SJCRH30 (cell line): ENCODE measurements around the gene MPND. TPM values are rescaled to one million over a fixed set of nuclear protein-coding genes. Genes with fewer than 3 reads are reported as not detected.

Source experiments
- DNase-seq, 2 experiments: peaks; one replicate each; pipeline ENCODE4 v3.0.0-alpha.2; 2015 to 2020
- H3K27ac ChIP-seq: fragments of 250-450 bp; sonication (Bioruptor Pico); 2 replicates; pipeline ENCODE4 v1.5.1; 2020; ENCODE audit warnings: mild to moderate bottlenecking, moderate library complexity
- H3K27me3 ChIP-seq: fragments of 250-450 bp; sonication (Bioruptor Pico); 2 replicates; pipeline ENCODE4 v1.5.1; 2020; ENCODE audit warnings: mild to moderate bottlenecking, moderate library complexity
- H3K36me3 ChIP-seq: fragments of 250-450 bp; sonication (Bioruptor Pico); 2 replicates; pipeline ENCODE4 v1.5.1; 2020; ENCODE audit warnings: mild to moderate bottlenecking, moderate library complexity
- H3K4me1 ChIP-seq: fragments of 250-450 bp; sonication (Bioruptor Pico); 2 replicates; pipeline ENCODE4 v1.5.1; 2020; ENCODE audit warnings: mild to moderate bottlenecking, moderate library complexity
- H3K4me3 ChIP-seq: fragments of 250-450 bp; sonication (Bioruptor Pico); 2 replicates; pipeline ENCODE4 v1.5.1; 2020; ENCODE audit warnings: mild to moderate bottlenecking, moderate library complexity
- H3K9me3 ChIP-seq: fragments of 250-450 bp; sonication (Bioruptor Pico); replicated peaks from 2 replicates; pipeline ENCODE4 v1.5.1; 2020; ENCODE audit warnings: mild to moderate bottlenecking, moderate library complexity
- total RNA-seq: library from RNA; depleted of rRNA; stranded (reverse); fragments of >200 nt; shearing (Covaris generic); gene quantifications from 2 replicates; pipeline ENCODE4 v1.2.3, GENCODE V29; 2014

The MPND gene
- total RNA-seq, 1 experiment from 2014 or later: 3.8 TPM

DNA sequence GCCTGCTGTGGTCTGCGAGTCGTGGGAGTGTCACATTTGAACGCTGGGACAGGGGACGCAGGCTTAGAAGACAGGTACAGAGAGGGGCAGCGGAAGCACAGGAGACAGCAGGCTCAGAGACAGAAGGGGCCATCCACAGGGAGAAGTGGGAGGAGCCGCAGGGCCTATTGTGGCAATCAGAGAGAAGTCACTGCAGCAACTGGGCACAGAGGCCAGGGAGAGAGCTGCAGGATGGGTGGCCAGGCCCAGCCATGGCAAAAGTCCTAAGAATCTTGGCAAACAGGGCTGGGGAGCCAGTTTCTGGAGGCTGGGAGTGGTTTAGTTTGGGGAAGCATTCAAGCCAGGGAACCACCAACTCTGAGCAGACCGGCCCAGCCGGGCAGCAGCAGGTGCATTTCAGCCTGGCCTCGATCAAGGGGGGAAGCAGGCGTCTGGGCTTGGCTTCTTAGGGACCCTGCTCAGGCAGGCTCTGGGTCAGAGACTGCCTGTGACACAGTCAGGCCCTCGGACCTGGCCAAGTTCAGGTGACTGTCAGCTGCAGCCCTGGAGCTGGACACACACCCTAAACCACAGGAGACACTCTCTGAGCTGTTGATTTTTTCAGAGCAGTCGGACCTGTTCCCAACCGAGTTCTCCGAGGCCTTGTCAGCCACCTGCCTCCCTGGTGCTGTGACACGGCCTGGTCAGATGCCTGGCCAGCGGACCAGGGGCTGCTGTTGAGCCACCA, 45.1 kb downstream of the MPND start:
- peaks cover 35% of the 10 kb centered on the region for H3K4me1 ChIP-seq
- H3K9me3 ChIP-seq: no peaks in the 10 kb centered on the region
- no peak overlapping the region for H3K4me3 ChIP-seq
- H3K27me3 ChIP-seq: no peaks in the 10 kb centered on the region
- H3K36me3 ChIP-seq: peaks cover 5% of the 10 kb centered on the region; the same call in 1 of the 2 replicates
- DNase-seq: no peak
- H3K27ac ChIP-seq: no peak overlapping the region

DNA sequence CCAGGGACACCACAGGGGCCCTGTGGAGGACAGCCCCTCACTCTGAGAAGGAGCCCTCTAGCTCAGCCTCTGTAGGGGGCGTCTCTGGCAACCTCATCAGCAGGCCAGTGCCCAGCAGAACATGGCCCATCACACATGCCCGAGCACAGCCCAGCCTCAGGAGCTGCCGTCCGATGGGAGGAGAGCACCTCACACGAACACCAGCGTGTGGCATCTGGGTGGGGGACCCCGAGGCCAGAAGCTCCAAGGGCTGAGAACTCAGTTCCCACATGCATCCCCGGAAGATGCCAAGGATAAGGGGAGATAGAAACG, 45.7 kb downstream of the MPND start:
- Histone ChIP-seq H3K27ac (no peak overlapping the region), H3K4me3 (no peak overlapping the region), H3K27me3 (no peaks in the 10 kb centered on the region), H3K9me3 (no peaks in the 10 kb centered on the region), H3K36me3 (peaks cover 5% of the 10 kb centered on the region; the same call in 1 of the 2 replicates), H3K4me1 (peaks cover 36% of the 10 kb centered on the region)
- no peak for DNase-seq

DNA sequence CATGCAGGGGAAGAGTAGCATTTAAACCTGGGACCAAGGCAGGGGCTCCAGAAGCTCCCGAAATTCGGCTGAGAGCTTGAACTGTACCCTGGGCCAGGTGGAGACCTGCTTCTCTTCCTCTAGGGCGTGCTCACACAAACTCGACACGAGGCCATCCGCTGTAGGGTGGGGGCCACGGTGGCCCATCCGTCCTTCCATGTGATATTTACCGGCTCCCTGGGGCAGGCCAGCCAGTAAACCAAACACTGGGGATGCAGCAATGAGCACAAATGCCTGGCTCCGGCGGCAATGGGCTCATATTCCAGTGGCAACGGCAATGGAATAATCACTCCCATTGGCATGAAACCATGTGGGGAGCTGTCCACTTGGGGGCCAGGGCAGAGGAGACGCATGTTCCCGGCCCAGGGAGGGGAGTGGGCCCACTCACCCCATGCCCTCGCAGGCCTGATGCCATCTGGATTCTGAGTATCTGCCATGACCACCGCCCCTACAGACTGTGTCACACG, 46.2 kb downstream of the MPND start:
- H3K4me1 ChIP-seq: peaks cover 42% of the 10 kb centered on the region
- no peak overlapping the region for H3K27ac ChIP-seq
- H3K36me3 ChIP-seq: peaks cover 5% of the 10 kb centered on the region; the same call in 1 of the 2 replicates
- H3K27me3 ChIP-seq: no peaks in the 10 kb centered on the region
- H3K9me3 ChIP-seq: no peaks in the 10 kb centered on the region
- H3K4me3 ChIP-seq: no peak overlapping the region
- no peak for DNase-seq

DNA sequence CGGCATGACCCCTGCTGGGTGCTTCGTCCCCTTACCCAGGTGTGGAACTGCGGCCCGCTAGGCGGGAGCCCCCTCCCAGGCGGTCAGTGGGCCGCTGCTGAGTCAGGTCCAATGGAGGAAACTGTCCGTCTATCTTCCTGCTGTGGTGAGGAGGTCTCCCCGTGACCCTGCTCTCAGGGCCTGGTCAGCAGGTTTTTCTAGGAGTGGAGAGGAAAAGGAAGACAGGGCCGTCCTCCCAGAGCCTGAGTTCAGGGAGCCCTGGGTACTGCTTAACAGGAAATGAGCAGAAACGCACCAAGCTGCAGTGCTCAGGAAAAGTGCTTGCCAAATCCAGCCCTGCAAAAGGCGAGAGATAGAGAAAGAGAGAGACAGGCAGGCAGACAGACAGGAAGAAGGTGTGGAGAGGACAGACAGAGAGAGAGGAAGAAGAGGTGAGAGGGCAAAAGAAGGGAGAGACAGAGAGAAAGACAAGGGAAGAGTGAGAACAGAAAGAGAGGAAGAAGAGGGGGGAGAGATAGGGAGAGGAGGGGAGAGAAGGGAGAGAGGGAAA, 46.7 kb downstream of the MPND start:
- Histone ChIP-seq H3K27me3 (no peaks in the 10 kb centered on the region), H3K4me3 (no peak overlapping the region), H3K36me3 (peaks cover 5% of the 10 kb centered on the region; the same call in 1 of the 2 replicates), H3K9me3 (no peaks in the 10 kb centered on the region), H3K27ac (no peak overlapping the region; the same call in 1 of the 2 replicates), H3K4me1 (peaks cover 42% of the 10 kb centered on the region)
- DNase-seq: no peak

DNA sequence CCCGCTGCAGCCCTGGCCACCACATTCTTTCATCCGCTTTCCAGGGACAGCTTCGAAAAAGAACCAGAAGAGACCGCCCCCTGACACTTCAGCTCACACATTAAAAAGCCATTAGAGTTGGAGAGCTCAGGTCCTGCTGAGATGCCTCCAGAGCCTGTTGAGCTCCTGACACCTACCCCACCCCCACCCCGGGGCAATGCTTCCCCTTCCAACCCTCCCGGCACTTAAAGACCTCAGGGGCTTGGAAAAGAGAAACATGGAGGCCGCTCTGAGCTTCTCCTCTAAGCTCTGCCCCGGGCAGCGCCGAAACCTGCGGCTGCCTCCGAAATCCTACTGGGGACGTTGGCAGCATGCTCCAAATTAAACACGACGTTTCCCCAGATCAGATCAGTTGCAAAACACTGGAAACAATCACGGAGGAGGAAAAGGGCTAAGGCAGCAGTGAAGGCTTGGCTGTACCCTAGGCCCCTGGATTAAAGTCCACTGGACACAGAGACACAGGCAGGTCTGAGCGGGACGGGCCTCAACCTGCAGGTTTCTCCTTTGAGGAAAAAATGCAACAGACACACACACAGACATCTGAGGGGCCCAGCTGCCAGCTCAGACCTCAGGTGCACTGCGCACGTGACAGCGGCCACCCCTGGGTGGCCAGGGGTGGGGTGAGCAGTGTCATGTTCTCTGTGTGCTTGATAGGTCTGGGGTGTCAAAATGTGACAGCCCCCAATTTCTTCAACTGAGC, 47.4 kb downstream of the MPND start:
- peak overlapping the region; percentile 50 for H3K27ac ChIP-seq
- DNase-seq: peak in 1 of 2 experiments; percentile 22

DNA sequence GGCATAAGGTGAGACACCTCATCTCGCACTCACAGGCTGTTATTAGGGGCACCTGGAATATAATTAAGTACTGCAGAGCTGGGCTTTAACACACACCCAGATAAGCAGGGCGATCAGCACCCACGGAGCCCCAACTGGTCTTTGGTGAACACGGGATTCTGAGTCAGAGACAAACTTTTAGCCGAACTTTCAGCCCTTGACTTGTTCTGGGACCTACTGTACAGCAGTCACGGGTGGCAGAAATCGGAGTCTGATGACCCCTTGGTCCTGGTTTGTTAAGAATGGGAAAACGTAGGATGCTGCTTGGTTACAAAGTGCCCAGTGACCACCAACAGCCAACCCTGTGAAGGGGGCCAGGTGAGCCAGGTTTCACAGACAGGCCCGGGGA, 47.9 kb downstream of the MPND start:
- Histone ChIP-seq H3K27me3 (no peaks in the 10 kb centered on the region), H3K36me3 (peaks cover 9% of the 10 kb centered on the region), H3K4me3 (no peak overlapping the region), H3K27ac (peak overlapping the region; percentile 50), H3K4me1 (peaks cover 37% of the 10 kb centered on the region), H3K9me3 (no peaks in the 10 kb centered on the region)
- peak in 1 of 2 experiments; percentile 23 for DNase-seq

More for the DNA sequence above, 47.4 kb downstream of the MPND start:
- no peaks in the 10 kb centered on the region for H3K9me3 ChIP-seq
- H3K36me3 ChIP-seq: peaks cover 9% of the 10 kb centered on the region
- H3K4me1 ChIP-seq: peaks cover 41% of the 10 kb centered on the region
- H3K4me3 ChIP-seq: no peak overlapping the region
- no peaks in the 10 kb centered on the region for H3K27me3 ChIP-seq

DNA sequence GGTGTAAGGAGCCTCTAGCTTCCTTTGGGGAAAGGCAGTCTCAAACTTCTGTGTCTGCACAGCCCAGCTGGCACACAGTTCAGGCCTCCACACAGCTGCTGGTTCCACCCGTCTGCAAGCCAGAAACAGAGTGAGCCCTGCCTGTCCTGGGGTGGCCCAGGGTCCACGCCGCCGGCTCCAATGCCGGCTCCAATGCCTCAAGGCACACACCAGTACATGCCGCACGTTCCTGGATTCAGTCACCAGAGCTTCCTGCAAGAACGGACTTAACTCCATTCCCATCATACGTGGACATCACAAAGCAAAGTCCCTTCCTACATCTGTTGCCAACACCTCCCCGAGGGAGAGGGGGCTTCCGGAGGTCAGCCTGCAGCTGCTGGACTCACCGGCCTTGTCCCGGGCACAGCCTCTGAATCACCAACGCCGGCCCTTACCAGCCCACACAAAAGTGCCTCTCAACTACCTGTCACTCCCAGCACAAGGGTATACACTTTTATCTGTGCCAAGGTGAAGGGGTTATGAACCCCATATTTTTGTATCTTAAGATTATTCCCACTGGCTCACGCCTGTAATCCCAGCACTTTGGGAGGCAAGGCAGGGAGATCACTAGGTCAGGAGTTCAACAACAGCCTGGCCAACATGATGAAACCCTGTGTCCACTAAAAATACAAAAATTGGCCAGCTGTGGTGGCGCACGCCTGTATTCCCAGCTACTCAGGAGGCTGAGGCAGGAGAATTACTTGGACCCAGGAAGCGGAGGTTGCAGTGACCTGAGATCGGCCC, 48.5 kb downstream of the MPND start:
- DNase-seq: peak; percentile 85 to 87
- H3K9me3 ChIP-seq: no peaks in the 10 kb centered on the region
- H3K4me1 ChIP-seq: peaks cover 37% of the 10 kb centered on the region
- H3K27me3 ChIP-seq: no peaks in the 10 kb centered on the region
- no peak overlapping the region for H3K4me3 ChIP-seq
- H3K36me3 ChIP-seq: peaks cover 13% of the 10 kb centered on the region
- H3K27ac ChIP-seq: peak overlapping the region; percentile 50

DNA sequence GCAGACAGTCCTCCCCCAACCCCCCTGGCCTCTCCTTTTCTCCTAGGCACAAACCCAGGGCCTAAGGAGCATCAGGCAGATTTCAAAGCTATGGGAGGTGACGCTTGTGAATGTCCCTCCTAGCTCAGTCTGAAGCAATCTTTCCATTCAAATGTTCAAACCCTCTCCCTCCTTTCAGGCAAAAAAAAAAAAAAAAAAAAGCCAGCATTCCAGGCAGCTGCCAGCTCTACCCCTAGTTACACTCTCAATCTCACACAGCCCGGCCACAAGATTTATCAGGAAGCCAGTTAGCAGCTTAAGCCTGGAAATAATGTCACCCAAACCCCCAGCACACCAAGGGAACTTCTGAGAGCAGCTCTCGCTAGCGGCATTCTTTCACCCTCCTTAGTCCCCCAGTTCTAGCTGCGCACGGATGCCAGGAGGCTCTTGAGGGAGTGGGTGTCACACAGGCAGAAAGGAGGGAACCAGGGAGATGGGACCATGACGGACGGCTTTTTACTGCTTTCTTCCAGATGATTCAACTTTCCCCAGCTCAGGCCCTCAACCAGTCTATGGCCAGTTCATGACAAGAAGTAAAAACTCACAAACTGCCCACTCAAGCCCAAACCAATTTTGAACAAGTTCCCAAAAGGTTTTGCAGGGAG, 50.7 kb downstream of the MPND start:
- no peak overlapping the region for H3K4me3 ChIP-seq
- peak; percentile 46 to 59 for DNase-seq
- H3K27me3 ChIP-seq: no peaks in the 10 kb centered on the region
- H3K9me3 ChIP-seq: no peaks in the 10 kb centered on the region
- peaks cover 37% of the 10 kb centered on the region for H3K4me1 ChIP-seq
- no peak overlapping the region; the same call in 1 of the 2 replicates for H3K27ac ChIP-seq
- peaks cover 9% of the 10 kb centered on the region; the same call in 1 of the 2 replicates for H3K36me3 ChIP-seq

DNA sequence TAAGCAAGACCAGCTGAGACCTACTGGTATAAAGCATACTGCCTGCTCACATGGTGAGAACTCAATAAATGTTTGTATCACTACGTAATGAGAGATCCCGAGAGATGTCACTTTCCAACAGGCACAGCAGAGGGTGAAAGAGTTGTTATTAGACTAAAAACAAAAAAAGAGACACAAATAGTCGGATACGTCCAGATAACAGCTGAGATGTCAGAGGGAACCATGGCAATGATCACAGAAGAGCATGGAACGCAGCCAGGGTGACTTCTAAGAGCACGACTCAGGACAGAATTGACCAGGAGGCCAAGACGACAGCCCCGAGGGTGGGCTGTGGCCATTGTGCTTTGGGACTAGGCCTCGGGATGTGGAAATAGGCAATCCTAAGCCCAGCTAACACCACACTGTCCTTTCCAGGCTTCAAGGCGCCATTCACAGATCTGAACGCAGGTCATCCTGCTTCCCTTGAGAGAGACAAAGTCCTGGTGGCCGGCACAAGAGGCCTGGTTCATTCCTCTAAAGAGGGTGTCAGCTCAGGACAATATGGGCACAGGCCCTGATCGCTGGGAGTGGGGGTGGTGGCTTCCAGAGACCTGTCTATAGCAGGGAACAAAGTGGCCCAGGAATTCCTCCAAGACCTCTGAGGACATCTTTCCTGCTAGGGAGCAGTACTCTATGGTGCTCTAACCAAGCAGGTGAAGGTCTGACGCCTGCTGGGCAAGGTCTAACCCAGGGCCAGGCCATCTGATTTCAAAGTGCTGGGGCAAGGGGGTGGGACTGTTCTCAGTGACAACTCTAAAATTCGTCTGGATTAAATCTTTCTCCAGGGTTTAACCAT, 53.8 kb downstream of the MPND start:
- DNase-seq: no peak
- Histone ChIP-seq H3K4me3 (no peak overlapping the region), H3K27me3 (no peaks in the 10 kb centered on the region), H3K9me3 (no peaks in the 10 kb centered on the region), H3K36me3 (peaks cover 9% of the 10 kb centered on the region; the same call in 1 of the 2 replicates), H3K27ac (no peak overlapping the region), H3K4me1 (peaks cover 19% of the 10 kb centered on the region)

DNA sequence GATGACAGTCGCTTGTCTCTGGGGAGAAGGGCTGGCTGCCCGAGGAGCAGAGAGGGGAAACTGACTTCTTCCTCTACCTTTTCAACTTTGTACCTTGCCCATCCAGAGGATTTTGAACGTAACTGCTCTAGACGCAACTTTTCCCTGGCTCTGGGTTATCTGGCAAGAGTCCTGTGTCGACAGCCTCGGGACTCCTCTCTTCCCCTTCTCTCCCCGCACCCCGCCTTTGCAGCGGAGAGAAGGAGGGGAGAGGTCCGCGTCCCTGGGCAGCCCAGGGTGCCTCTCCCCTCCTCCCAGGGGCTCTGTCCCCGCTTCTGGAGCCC, 56.4 kb downstream of the MPND start:
- no peaks in the 10 kb centered on the region for H3K9me3 ChIP-seq
- H3K36me3 ChIP-seq: peaks cover 12% of the 10 kb centered on the region; the same call in 1 of the 2 replicates
- peak overlapping the region; percentile 99 for H3K4me3 ChIP-seq
- peak overlapping the region; percentile 77 for H3K27ac ChIP-seq
- DNase-seq: peak; percentile 33 to 46
- no peaks in the 10 kb centered on the region for H3K27me3 ChIP-seq
- H3K4me1 ChIP-seq: peaks cover 8% of the 10 kb centered on the region

DNA sequence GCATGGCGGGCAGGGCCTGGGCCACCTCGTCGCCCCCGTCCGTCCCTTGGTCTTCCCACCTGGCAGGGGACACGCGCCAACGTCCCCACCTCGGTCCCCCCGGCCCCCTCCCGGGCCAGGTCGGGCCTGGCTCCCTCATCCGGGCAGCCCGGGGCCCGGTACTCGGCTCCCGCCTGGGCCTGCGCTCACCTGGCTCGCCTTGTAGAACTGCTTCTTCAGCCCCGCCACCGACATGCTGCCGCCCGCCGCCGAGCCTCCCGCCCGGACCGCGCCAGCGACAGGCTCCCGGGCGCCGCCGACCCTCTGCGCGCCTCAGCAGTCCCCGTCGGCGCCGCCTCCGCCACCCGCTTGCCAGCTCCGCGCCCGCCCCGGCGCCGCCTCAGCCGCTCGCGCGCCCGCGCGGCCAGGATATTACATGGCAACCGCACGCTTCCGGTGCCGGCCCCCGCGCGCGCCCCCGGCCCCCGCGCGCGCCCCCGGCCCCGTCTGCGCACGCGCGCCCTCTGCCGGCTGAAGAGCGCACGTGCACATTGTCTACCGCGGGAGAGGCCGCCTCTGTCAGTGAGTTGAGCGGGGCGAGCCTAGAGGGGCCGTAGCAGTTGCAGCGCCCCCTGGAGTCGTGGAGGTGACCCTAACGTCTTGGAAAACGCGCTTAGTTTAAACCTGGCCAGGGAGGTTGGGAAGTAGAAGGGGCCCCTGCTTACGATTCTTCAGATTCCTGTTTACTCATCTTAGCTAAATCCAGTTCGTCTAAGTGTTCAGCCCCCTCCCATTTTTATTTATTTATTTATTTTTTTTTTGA, 57.0 kb downstream of the MPND start, which contains the start of gene SH3GL1:
TSS of gene SH3GL1 (minus strand) at position 413 of the 802 bp plus-strand sequence. CDS start at position 234, 179 bp downstream.
- Histone ChIP-seq H3K4me1 (peaks cover 8% of the 10 kb centered on the region), H3K27ac (peak within 1 kb of the TSS; percentile 77), H3K27me3 (no peaks in the 10 kb centered on the region), H3K36me3 (peaks cover 18% of the 10 kb centered on the region; the same call in 1 of the 2 replicates), H3K4me3 (peak within 1 kb of the TSS; percentile 99), H3K9me3 (no peaks in the 10 kb centered on the region)
- peak; percentile 84 to 91 for DNase-seq

DNA sequence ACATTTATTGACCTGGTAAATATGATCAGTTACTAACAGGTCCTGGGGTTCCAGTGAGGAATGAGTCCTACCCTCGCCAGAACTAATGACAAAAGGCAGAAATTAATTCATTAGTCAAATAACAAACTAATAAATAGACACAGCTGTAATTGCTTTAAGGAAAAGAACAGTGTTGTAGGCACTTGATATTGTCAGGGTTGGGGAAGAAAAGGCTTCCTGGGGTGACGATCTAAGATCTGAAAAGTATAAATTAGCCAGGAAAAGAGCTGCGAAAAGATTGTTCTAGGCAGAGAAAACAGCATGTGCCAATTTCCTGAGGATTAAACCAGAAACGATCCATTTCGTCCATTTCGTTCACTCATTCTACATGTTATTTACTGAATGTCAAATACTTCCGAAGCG, 58.4 kb downstream of the MPND start:
- Histone ChIP-seq H3K4me1 (peaks cover 8% of the 10 kb centered on the region), H3K9me3 (no peaks in the 10 kb centered on the region), H3K4me3 (peak overlapping the region; percentile 78), H3K36me3 (peaks cover 14% of the 10 kb centered on the region; the same call in 1 of the 2 replicates), H3K27ac (peak overlapping the region; percentile 17; the same call in 1 of the 2 replicates), H3K27me3 (no peaks in the 10 kb centered on the region)
- no peak for DNase-seq
